HG02571 (cell line): ENCODE measurements around the gene KIAA1210.

ENCODE experiments used
- ATAC-seq: cut with Tn5 transposase; IDR thresholded peaks from one replicate; pipeline ENCODE4 v1.9.1; 2021; ENCODE audit warnings: mild to moderate bottlenecking, moderate library complexity; ENCODE audit not compliant: unreplicated experiment

KIAA1210 gene

DNA sequence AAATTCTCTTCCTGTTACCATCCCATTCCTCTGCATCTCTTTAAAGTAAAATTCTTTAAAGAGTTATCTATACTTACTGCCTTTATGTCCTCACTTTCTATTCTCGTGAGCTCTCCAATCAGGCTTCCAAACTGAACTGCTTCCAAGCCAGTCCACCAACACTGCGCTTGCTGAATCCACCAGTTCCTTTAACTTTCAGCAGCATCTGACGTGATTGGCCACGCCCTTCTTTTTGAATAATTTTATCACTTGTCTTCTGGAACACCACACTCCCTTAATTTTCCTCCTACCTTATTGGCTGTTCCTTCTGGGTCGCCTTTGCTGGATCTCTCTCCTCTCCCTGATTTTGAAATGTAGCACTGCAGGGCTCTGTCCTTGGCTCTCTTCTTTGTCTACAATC is at the start of gene KIAA1210:
Gene KIAA1210, minus strand, starts transcription at position 163 of the 400 bp plus-strand sequence. CDS start 4,170 bp downstream, outside the sequence.
- no peak for ATAC-seq

DNA sequence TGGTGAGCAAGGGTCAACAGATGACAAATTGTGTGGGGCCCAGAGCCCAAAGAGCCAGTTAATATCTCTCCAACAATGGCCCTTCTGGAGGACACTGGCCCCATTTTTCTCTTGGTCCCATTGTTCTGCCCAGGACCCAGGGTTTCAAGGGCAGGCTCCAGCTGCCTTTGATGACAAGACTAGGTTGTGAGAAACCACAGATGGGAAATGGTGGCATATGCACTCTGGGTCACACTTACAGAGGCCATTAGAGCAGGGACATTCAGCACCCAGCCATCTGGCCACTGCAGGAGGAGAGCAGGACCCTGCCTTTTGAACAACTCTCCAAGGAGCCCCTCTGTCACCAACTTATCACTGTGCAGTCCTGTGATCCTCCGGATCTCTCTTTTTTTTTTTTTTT is 49.7 kb upstream of the KIAA1210 start:
- no peak for ATAC-seq

DNA sequence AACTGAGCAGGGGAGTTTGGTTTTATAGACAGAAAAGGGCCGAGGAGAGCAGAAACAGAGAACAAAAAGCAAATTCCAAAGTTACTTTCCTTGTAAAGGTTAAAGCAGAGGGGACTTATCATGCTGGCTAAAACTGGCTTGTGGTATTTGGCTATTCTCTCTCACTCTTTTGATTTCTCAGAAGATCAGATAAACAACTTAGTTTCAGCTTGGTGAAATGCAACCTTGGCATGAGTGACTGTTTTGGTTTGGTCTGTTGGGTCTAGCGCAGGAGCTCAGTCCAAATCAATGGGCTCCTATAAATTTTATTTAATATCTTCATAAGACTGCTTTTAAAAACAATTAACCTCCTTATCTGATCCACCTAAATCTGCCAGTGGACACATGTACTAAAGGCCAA is 47.3 kb upstream of the KIAA1210 start:
- no peak for ATAC-seq

DNA sequence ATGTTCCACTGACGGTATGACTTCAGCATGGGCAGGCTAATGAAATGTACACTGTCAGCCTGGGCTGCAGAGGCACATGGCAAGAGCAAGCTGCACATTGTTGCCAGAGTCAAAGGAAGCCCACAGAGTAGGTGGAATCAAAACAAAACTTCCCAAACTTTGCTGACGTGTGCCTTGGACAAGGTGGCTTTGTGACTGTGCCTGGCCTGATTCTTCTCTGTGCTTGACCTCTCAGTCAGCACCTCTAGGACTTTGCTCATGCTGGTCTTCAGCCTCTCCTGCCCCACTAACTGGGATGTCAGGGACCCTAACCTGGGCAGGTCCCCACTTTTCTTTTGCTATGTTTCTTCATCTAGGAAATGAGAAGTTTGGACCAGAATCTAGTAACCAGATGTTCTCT is 40.5 kb upstream of the KIAA1210 start:
- no peak for ATAC-seq

DNA sequence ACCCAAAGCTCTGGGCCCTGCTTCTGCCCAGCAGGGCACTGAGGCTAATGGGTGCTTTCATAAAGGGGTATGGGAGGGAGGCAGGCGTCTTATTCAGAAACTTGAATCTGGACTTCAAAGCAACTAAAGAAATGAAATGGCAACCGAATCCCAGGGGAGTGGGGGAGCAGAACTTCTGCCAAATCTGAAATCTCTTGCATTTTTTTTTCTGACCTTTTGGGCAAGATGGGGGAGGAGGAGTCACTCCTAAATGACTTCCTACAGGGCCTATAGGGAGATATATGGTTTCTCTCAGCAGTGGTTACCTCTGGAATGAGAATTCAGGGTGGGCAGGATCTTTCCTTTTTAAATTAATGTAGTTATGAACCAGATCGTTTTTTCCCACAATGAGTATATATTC is 30.6 kb upstream of the KIAA1210 start:
- no peak for ATAC-seq

DNA sequence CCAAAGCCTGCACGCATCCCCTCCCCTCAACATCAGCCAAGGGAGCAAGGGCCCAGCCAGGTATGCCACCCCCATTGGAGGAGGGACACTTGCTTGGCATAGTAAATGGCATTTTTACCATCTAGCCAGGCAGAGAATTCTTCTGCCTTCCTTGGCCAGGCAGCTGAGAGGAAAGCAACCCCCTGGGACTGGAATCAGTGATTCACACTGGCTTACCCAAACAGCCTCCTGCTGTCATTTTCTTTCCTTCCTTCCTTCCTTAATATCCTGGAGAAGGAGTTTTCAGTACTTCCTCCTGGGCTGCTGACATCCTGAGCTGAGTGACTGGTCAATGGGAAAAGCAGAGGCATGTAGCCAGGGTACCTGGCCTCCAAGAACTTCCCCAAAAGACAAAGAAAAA is 28.6 kb upstream of the KIAA1210 start:
- no peak for ATAC-seq

DNA sequence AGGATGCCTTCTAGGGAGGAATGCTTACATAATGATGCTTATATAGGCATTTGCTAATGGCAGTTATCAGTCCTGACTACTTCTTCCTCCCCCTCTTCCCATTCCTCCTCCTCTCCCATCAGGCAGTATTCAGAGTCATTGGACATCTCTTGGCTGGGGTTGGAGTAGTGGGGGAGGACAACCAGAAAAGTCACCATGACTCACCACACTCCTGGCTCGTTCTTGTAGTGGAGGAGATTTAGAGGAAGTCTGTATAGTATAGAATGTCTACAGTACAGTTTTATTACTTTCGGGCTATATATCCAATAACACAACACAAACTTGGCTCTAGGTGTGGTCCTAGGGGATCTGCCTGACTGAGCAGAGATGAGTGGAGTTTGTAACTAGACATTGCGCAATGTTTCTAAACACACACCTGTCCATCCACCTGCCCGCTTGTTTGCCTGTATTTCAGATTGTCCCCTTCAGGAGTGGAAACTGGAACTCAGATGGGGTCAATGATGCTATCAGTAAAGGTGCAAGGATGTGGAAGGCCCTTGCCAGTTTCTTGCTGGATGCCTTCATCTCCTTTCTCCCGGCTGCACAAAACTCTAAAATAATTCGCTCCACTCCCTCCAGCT is 27.9 kb upstream of the KIAA1210 start:
- no peak for ATAC-seq

DNA sequence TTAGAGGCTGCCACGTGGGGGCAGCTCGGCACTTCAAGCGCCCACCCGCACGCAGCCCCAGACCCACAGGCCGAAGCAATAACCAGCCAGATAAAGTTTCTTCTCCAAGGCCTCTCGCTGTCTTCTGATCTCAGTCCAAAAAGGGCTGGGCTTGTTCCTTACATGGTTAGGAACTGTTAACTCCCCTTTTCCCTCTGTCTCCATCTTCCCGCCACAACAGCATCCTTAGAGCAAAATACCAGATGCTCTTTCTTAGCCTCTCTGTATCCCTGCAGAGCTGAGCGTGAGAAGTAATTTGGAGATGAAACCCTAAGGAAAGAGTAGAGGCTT is 23.4 kb upstream of the KIAA1210 start:
- no peak for ATAC-seq

DNA sequence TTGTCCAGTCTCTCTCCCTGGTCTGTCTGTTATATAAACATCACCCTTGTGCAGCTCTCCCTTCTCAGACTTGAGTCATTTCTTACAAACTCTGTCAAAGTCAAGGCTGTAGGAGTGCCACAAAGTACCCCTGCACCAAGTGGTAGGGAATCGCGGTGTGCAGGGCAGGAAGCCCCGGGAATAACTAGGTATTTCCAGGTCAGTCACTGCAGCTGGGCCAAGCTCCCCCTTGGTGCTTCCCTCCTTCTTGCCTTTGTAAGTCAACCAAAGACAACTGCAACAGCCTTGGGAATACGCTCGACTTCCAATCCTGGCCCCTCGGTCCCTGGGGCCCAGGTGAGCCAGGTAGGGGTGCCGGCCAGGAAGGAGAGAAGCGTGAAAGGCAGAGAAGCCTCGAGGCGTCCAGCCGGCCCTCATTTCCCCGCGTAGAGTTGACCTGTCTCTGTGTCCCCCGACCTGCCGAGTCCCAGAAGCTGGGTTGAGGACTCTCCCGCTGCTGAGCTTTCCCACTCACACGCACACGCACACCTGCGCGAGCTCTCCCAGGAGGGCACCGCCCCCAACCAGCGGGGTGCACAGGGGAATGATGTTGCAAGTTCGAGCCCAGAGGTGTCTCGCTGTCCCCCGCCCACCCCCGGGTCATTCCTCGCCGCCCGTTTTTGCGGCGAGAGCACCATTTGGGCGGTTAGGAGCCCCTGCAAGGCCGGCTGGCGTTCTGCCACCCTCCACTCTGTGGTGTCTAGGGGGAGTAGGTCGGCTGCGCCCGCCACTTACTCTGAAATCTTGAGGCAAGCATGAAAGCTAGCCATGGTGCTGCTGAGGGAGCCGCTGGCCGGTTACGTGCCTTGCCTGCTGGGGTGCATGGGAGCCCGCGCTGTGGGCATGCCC is 22.8 kb upstream of the KIAA1210 start:
- ATAC-seq: no peak

DNA sequence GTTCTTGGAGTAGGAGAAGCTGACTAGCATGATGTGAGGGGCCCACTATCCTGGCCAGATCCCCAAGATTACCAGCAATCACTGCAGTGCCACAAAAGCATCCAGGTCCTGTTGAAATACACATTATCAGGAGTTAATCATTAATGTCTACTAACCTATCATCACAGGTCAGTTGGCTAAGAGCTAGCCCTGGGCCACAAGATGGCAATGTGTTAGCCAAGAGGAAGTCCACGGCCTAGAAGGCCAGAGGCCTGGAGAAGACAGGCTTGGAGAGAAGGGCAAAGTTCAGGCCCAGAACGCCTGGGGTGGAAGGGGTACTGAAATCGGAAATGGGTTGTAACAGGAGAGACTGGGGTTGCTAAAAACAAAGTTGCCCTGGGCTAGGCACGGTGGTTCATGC is 19.9 kb upstream of the KIAA1210 start:
- ATAC-seq: no peak

DNA sequence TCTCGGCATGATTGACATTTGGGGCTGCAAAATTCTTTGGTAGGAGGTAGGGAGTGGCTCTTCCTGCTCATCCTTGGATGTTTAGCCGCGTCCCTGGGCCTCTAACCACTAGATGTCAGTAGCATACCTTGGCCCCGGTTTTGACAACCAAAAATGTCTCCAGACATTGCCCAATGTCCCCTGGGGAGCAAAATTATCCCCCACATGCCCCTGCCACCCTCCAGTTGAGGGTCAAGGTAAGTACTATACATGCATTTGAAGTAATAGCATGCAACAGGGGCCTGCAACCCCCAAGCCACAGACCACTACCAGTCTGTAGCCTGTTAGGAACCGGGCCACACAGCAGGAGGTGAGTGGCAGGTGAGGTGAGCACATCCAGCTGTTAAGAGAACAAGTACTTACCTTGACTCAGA is 17.6 kb upstream of the KIAA1210 start:
- no peak for ATAC-seq

DNA sequence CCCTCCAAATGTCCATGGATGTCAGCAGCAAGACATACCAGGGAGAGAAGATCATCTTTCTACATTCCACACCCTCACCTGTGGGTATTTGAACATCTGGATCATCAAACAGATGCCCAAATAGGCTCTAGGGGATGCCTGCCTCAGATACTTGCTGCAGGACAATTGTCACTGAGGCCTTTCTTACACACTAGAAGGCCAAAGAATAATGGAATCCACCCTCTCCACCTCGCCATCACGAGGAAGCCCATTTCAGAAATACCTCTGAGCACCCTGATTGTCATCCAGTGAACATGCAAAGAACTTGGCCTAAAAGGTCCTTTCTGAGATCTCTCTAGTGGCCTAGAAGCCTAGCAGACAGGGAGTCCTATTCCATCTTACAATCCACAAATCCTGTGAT is 6.9 kb upstream of the KIAA1210 start:
- no peak for ATAC-seq

DNA sequence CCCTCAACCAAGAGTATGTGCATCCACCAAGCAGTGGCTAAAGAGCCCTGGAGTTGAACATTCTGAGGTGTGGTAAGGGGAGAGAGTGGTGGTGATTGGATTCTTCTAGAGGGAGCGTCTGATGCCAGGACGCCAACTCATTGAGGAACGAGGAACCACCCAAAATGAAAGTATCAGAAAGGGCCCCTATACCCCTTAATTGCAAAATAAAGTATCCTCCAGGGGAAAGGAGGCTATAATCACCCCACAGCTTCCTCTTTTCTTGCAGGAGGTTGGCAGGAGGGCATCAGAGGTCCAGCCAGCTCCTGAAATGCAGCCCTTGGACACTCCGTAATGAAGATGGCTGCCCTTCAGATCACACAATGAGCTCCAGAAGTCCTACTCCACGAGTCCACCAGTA is 5.3 kb upstream of the KIAA1210 start:
- no peak for ATAC-seq

DNA sequence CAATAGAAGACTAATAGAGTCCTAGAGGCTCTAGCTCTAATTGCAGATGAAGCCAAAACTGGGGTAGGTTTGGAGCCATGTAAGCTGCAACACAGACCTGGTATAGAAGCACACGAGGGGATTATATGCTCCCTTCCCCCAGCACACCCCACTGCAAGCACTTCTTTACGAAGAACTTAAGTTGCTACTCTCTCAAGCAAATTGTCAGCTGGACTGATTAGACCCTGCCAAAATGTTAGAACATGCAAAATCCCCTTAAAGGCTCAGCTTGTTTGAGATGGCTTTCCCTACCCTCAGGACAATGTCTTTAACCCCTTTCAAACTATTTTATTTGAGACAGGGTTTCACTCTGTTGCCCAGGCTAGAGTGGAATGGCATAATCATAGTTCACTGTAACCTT is 4.7 kb upstream of the KIAA1210 start:
- no peak for ATAC-seq

DNA sequence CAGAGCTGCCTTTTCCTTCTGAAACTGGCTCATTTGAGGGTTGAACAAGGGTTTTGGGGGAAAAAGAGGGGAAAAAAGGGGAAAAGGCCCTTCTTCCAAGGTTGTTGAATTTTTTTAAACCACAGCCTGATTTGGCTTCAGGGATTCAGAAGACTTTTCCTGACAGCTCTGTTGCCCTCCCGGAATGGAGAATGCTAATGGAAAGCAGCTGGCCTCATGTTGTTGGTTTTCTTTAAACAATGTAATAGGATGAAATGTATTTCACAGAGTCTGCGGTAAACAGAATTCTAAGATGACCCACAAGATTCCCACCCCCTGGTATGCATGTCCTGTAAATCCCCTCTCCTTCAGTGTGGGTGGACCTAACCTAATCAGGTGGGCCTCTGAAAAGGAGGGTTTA is 3.3 kb upstream of the KIAA1210 start:
- no peak for ATAC-seq

DNA sequence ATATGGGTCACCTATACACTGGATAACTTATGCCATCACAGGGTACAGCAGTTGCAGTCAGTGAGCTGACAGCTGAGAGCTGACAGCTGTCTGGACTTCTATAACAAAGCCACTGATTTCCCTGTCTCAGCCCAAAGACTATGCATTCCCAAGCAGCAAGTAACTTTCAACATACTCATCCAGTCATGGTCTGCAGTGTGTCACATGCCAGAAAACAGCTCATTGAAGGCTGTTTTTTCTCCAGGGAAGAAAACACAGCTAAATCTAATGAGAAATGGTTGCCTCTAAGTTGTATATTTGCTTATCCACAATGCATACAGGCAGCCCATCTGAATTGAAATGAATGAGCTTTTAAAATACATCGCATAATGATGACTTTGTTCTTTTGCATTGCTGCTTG is 6.3 kb downstream of the KIAA1210 start:
- ATAC-seq: no peak

DNA sequence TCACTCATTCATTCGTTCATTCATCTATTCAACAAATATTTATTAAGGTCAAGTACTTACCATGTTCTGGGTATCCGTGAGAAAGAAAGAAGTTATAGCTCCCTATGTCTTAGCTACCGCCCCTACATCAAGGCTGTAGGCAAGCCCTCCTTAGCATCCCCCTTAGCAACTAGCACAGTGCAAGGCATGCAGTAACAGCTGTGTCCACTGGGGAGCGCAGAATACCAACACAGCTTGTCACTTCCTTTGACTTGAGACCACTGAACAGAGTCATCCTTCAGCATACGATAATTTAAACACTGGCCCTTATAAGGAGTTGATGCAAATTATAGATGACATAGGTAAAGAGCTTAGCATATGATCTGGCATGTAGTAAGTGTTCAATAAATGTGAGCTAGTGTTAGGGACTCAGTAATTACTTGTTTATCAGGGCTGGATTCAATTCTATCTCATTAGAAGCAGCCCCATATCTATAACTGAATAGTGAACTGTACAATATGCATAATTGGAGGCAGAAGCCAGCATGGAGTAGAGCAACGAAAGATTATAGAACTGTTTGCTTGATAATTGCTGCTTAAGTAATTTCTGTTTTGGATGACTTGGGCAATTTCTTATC is 8.7 kb downstream of the KIAA1210 start:
- ATAC-seq: no peak

DNA sequence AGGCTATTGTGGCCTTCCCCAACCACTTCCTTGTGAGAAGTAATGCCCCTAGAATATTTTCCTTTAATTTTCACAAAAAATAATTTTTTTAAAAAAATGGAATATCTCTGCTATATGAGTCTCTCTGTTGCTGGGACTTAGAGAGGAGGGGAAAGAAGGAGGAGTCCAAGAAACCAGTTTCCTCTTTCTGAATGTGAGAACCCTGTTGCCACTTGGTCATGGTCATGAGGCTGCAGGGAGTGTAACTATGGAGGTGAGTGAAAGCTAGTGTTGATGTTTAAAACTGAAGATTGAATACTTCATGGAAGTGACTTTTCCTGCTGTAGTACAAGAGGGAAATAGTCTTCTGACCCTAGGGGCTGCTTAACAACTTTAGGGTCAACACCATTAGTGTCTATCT is 20.4 kb downstream of the KIAA1210 start:
- no peak for ATAC-seq

DNA sequence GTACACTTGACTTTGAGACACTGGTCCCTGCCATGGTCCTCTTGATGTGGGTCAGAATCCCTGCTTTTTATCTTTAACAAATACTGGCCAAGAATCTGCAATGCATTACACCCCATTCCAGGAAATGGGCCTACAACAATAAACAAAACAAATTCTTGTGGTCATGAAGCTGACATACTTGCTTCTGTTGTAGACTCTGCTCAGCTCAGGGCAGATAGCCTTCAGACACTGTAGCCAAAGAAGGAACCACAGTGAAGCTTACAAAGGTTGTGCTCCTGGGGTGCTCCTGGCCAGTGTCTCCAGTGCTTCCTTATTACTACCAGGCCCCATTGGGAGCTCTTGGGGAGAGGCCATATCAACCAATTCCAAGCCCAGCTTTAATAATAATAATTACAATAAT is 21.8 kb downstream of the KIAA1210 start:
- no peak for ATAC-seq

DNA sequence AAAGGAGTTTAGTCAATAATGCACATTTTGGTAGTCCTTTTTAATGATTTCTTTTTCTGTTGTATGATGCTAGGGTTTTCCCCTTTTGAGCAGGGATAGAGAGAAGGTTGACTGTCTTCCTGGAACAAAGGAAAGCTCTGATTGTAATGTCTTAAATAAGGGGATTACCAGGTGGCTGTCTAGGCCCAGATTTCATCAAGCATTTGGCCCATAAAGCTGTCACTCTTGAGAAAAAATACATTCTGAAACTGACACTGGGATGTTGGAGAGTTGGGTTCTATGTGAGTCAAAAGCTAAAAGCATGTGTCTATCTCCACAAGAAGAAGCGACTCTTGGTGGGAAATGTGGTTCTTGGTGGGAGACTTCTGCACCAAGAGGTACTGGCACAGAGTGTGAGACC is 26.4 kb downstream of the KIAA1210 start:
- no peak for ATAC-seq

DNA sequence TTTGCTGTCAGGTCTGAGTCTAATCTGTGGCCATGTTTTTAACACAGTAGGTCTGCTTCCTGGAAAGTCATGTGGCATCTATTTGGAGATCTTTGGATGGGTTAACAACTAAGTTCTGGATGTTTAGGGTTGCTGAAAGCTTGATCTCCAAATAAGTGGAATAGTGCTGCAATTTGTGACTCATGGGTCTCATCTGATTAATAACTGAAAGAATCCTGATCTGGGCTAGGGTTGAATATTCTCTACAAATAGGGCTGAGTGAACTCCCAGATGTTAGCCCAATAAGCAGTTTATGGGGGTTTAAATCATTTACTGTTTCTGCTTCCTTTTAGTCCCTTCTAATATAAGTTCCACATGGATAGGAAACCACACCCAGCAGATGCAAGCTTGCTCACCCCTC is 31.7 kb downstream of the KIAA1210 start:
- no peak for ATAC-seq

DNA sequence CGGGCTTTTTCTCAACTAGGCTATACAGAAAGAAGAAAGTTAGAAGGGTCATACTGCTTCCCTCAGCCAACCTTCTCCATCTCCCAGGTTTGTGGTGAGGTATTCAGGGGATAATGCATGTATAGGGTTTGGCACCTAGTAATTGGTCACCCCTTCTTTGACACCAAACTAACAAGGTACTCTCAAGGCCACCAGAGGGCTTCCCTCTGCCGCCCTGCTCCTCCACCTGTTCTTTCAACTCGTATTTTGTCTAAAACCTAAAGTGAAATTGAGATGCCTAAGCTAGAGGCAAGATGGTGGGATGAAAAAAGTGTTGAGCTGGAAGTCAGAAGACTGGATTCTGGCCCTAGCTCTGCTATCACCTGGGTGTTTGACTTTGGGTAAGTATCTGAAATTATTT is 32.8 kb downstream of the KIAA1210 start:
- ATAC-seq: no peak
